ENCODE results near the gene GID4.

The GID4 gene

GRCh38 chr17:18044609-18045008 lies 5.4 kb downstream of the GID4 start:
- no peak for DNase-seq (ENCODE audit: low spot score)

- DNase-seq (ENCODE audit: low spot score) = no peak
Observed at GRCh38 chr17:18045691-18046350, 6.6 kb downstream of the GID4 start.

- DNase-seq (ENCODE audit: low spot score) = no peak
Observed at GRCh38 chr17:18055597-18055996, 16.4 kb downstream of the GID4 start.

- no peak for DNase-seq (ENCODE audit: low spot score)
Observed at GRCh38 chr17:18056214-18056613, 17.0 kb downstream of the GID4 start.

GRCh38 chr17:18059283-18059682 lies 20.1 kb downstream of the GID4 start:
- no peak for DNase-seq (ENCODE audit: low spot score)

- DNase-seq (ENCODE audit: low spot score) = no peak
Observed at GRCh38 chr17:18064053-18064452, 24.8 kb downstream of the GID4 start.

- no peak for DNase-seq (ENCODE audit: low spot score)
Observed at GRCh38 chr17:18065546-18065945, 26.3 kb downstream of the GID4 start.

GRCh38 chr17:18066866-18067265 lies 27.7 kb downstream of the GID4 start:
- DNase-seq (ENCODE audit: low spot score) = no peak

GRCh38 chr17:18069101-18069500 lies 29.9 kb downstream of the GID4 start:
- no peak for DNase-seq (ENCODE audit: low spot score)

- DNase-seq (ENCODE audit: low spot score) = no peak
Observed at GRCh38 chr17:18070861-18071340, 31.7 kb downstream of the GID4 start.

GRCh38 chr17:18071751-18072150 lies 32.5 kb downstream of the GID4 start:
- no peak for DNase-seq (ENCODE audit: low spot score)

GRCh38 chr17:18074566-18075272 lies 35.5 kb downstream of the GID4 start:
- DNase-seq (ENCODE audit: low spot score) = no peak

GRCh38 chr17:18076936-18077335 lies 37.7 kb downstream of the GID4 start:
- no peak for DNase-seq (ENCODE audit: low spot score)

GRCh38 chr17:18079543-18079942 lies 40.3 kb downstream of the GID4 start:
- no peak for DNase-seq (ENCODE audit: low spot score)

- DNase-seq (ENCODE audit: low spot score) = no peak
Observed at GRCh38 chr17:18084256-18084655, 45.0 kb downstream of the GID4 start.

GRCh38 chr17:18087610-18088491 lies 48.6 kb downstream of the GID4 start, which contains the start of gene DRG2:
Gene DRG2 (plus strand): TSS chr17:18087948. CDS start chr17:18088024, 76 bp downstream.
- DNase-seq (ENCODE audit: low spot score) = peak; percentile 86

- DNase-seq (ENCODE audit: low spot score) = no peak
Observed at GRCh38 chr17:18089613-18090012, 50.4 kb downstream of the GID4 start.

- DNase-seq (ENCODE audit: low spot score) = no peak
Observed at GRCh38 chr17:18093616-18094408, 54.6 kb downstream of the GID4 start.

GRCh38 chr17:18094409-18094807 lies 55.2 kb downstream of the GID4 start:
- no peak for DNase-seq (ENCODE audit: low spot score)

GRCh38 chr17:18099516-18099915 lies 60.3 kb downstream of the GID4 start:
- DNase-seq (ENCODE audit: low spot score) = no peak

GRCh38 chr17:18100616-18101015 lies 61.4 kb downstream of the GID4 start:
- no peak for DNase-seq (ENCODE audit: low spot score)

GRCh38 chr17:18101828-18102227 lies 62.6 kb downstream of the GID4 start:
- DNase-seq (ENCODE audit: low spot score) = no peak

Data from HuH-7 (cell line).